GM10847 (cell line): ENCODE results near the gene FYB2.

ENCODE experiments used
- POLR2A ChIP-seq: IDR thresholded peaks from 2 replicates; pipeline ENCODE4 v1.6.1; 2011; ENCODE audit not compliant: insufficient read length; ENCODE audit errors: extremely low read depth

FYB2 gene

GRCh38 chr1:56817716-56818463, 1.3 kb downstream of the FYB2 start:
- TF ChIP-seq POLR2A: no peak

GRCh38 chr1:56816909-56817308, 2.3 kb downstream of the FYB2 start:
- TF ChIP-seq POLR2A: no peak

GRCh38 chr1:56816264-56816663, 2.9 kb downstream of the FYB2 start:
- TF ChIP-seq POLR2A: no peak

GRCh38 chr1:56814205-56814604, 5.0 kb downstream of the FYB2 start:
- TF ChIP-seq POLR2A: no peak

- no peak for TF ChIP-seq POLR2A
These were observed 7.9 kb downstream of the FYB2 start for GRCh38 chr1:56811331-56811730.

- TF ChIP-seq POLR2A: no peak
These were observed 10.8 kb downstream of the FYB2 start for GRCh38 chr1:56808410-56808809.

- TF ChIP-seq POLR2A: no peak
These were observed 12.4 kb downstream of the FYB2 start for GRCh38 chr1:56806804-56807203.

- no peak for TF ChIP-seq POLR2A
These were observed 15.5 kb downstream of the FYB2 start for GRCh38 chr1:56803561-56804156.

GRCh38 chr1:56799605-56800400, 19.4 kb downstream of the FYB2 start:
- TF ChIP-seq POLR2A: no peak

GRCh38 chr1:56798053-56798471, 21.1 kb downstream of the FYB2 start:
- no peak for TF ChIP-seq POLR2A

- no peak for TF ChIP-seq POLR2A
These were observed 22.0 kb downstream of the FYB2 start for GRCh38 chr1:56797065-56797685.

- TF ChIP-seq POLR2A: no peak
These were observed 23.3 kb downstream of the FYB2 start for GRCh38 chr1:56795870-56796269.

GRCh38 chr1:56790036-56790435, 29.2 kb downstream of the FYB2 start:
- no peak for TF ChIP-seq POLR2A

- no peak for TF ChIP-seq POLR2A
These were observed 30.6 kb downstream of the FYB2 start for GRCh38 chr1:56788588-56788987.

- TF ChIP-seq POLR2A: no peak
These were observed 31.1 kb downstream of the FYB2 start for GRCh38 chr1:56788102-56788501.

GRCh38 chr1:56787330-56787729, 31.9 kb downstream of the FYB2 start:
- TF ChIP-seq POLR2A: no peak
